Nephron progenitor cell (in vitro differentiated cells): ENCODE data around the gene ADCY10.
"Not testable (repeated sequence)": the region's sequence is repeated elsewhere in the genome, so short reads cannot be mapped to it uniquely, and the experiment has no call there.

Experiments
- DNase-seq: peaks from one replicate; pipeline ENCODE4 v3.0.0; 2021
- H3K27ac Mint-ChIP-seq: 2 replicates; pipeline ENCODE4 v1.8.0; 2021; ENCODE audit warnings: mild to moderate bottlenecking, moderate library complexity, mixed read lengths
- H3K27me3 Mint-ChIP-seq: 2 replicates; pipeline ENCODE4 v1.8.0; 2021; ENCODE audit warnings: mild to moderate bottlenecking, low read depth, mixed read lengths; ENCODE audit not compliant: poor library complexity
- H3K36me3 Mint-ChIP-seq: 2 replicates; pipeline ENCODE4 v1.8.0; 2021; ENCODE audit warnings: low read depth, mixed read lengths
- H3K4me1 Mint-ChIP-seq: 2 replicates; pipeline ENCODE4 v1.8.0; 2021; ENCODE audit warnings: mixed read lengths
- H3K4me3 Mint-ChIP-seq: 2 replicates; pipeline ENCODE4 v1.8.0; 2021; ENCODE audit warnings: mild to moderate bottlenecking, moderate library complexity, mixed read lengths
- H3K9me3 Mint-ChIP-seq: 2 replicates; pipeline ENCODE4 v1.8.0; 2021; ENCODE audit warnings: mild to moderate bottlenecking, moderate library complexity, mixed read lengths
- CTCF ChIP-seq: fragments of 200-600 bp; sonication (generic); IDR thresholded peaks from 2 replicates; pipeline ENCODE4 v1.5.0; 2021; ENCODE audit warnings: antibody characterized with exemption

The ADCY10 gene

GRCh38 chr1:167837326-167837725 is 76.6 kb downstream of the ADCY10 start:
- Mint-ChIP-seq H3K27me3 (peaks cover 5% of the 10 kb centered on the region), H3K9me3 (no peaks in the 10 kb centered on the region), H3K27ac (no peak overlapping the region), H3K4me1 (no peaks in the 10 kb centered on the region), H3K36me3 (no peaks in the 10 kb centered on the region), H3K4me3 (no peak overlapping the region)
- TF ChIP-seq CTCF, result no peak
- no peak for DNase-seq

- Mint-ChIP-seq H3K27me3 (peaks cover 5% of the 10 kb centered on the region), H3K27ac (no peak overlapping the region), H3K36me3 (no peaks in the 10 kb centered on the region), H3K4me3 (no peak overlapping the region), H3K9me3 (no peaks in the 10 kb centered on the region), H3K4me1 (no peaks in the 10 kb centered on the region)
- no peak for TF ChIP-seq CTCF
- DNase-seq, result no peak
These were observed 77.7 kb downstream of the ADCY10 start for GRCh38 chr1:167836197-167836596.

- no peaks in the 10 kb centered on the region for H3K36me3 Mint-ChIP-seq
- H3K27ac Mint-ChIP-seq, result no peak overlapping the region
- no peak overlapping the region for H3K4me3 Mint-ChIP-seq
- TF ChIP-seq CTCF, result no peak
- peaks cover 8% of the 10 kb centered on the region for H3K27me3 Mint-ChIP-seq
- no peak for DNase-seq
- no peaks in the 10 kb centered on the region for H3K4me1 Mint-ChIP-seq
- H3K9me3 Mint-ChIP-seq, result no peaks in the 10 kb centered on the region
These were observed 80.0 kb downstream of the ADCY10 start for GRCh38 chr1:167833904-167834303.

- Mint-ChIP-seq H3K27me3 (peaks cover 8% of the 10 kb centered on the region), H3K9me3 (no peaks in the 10 kb centered on the region), H3K4me3 (no peak overlapping the region), H3K4me1 (no peaks in the 10 kb centered on the region), H3K27ac (no peak overlapping the region), H3K36me3 (no peaks in the 10 kb centered on the region)
- no peak for DNase-seq
- no peak for TF ChIP-seq CTCF
These were observed 81.2 kb downstream of the ADCY10 start for GRCh38 chr1:167832693-167833092.

GRCh38 chr1:167830668-167831067 is 83.3 kb downstream of the ADCY10 start:
- not testable (repeated sequence) for H3K27ac Mint-ChIP-seq, H3K27me3 Mint-ChIP-seq, H3K4me1 Mint-ChIP-seq, H3K9me3 Mint-ChIP-seq, H3K36me3 Mint-ChIP-seq, DNase-seq, H3K4me3 Mint-ChIP-seq

GRCh38 chr1:167829868-167830267 is 84.1 kb downstream of the ADCY10 start:
- H3K27me3 Mint-ChIP-seq, result peaks cover 12% of the 10 kb centered on the region
- DNase-seq, result no peak
- no peaks in the 10 kb centered on the region for H3K4me1 Mint-ChIP-seq
- H3K4me3 Mint-ChIP-seq, result no peak overlapping the region
- TF ChIP-seq CTCF, result no peak
- H3K9me3 Mint-ChIP-seq, result no peaks in the 10 kb centered on the region
- no peaks in the 10 kb centered on the region for H3K36me3 Mint-ChIP-seq
- no peak overlapping the region for H3K27ac Mint-ChIP-seq
